ENCODE measurements around the gene CSNK1G1.

DNA sequence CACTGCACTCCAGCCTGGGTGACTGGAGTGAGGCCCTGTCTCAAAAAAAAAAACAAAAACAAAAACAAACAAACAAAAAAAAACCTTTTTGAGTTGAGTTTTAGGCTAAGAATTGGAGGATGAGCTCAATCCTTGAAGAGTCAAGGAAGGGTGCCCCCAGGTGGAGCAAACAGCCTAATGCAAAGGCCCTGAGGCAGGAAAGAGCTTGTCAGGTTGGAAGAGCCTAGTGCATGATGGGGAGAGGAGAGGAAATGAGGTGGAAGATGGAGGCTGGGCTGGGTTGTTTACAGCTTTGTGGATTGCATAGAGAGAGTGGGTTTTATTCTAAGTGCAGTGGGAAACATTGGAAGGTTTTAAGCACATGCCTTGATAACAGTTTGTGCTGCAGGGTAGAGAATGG lies 206.5 kb downstream of the CSNK1G1 start:
- TF ChIP-seq, protein P1, sequence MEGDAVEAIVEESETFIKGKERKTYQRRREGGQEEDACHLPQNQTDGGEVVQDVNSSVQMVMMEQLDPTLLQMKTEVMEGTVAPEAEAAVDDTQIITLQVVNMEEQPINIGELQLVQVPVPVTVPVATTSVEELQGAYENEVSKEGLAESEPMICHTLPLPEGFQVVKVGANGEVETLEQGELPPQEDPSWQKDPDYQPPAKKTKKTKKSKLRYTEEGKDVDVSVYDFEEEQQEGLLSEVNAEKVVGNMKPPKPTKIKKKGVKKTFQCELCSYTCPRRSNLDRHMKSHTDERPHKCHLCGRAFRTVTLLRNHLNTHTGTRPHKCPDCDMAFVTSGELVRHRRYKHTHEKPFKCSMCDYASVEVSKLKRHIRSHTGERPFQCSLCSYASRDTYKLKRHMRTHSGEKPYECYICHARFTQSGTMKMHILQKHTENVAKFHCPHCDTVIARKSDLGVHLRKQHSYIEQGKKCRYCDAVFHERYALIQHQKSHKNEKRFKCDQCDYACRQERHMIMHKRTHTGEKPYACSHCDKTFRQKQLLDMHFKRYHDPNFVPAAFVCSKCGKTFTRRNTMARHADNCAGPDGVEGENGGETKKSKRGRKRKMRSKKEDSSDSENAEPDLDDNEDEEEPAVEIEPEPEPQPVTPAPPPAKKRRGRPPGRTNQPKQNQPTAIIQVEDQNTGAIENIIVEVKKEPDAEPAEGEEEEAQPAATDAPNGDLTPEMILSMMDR (IDR thresholded peaks at IDR 0.05; ENCODE audit: poor library complexity, severe bottlenecking): no peak
- no peak for TF ChIP-seq POLR2AphosphoS5 (IDR thresholded peaks at IDR 0.05)
- TF ChIP-seq SMC3 (conservative IDR thresholded peaks at IDR 0.05; ENCODE audit: poor library complexity): no peak
- no peak for TF ChIP-seq EZH2 (IDR thresholded peaks at IDR 0.05; ENCODE audit: borderline replicate concordance, insufficient read depth, low read length, poor library complexity, severe bottlenecking)
- no peak for TF ChIP-seq EP300 (conservative IDR thresholded peaks at IDR 0.05; ENCODE audit: poor library complexity, severe bottlenecking)
